GM23338 (cell line): ENCODE measurements around the gene PRRG3. TPM values are rescaled to one million over a fixed set of nuclear protein-coding genes. Genes with fewer than 3 reads are reported as not detected.

Experiments
- ATAC-seq: fragments of 200-7000 bp; cut with Tn5 transposase; 3 replicates; pipeline ENCODE4 v1.9.1; 2020
- DNase-seq: peaks from one replicate; pipeline ENCODE4 v3.0.0-alpha.2; 2015; ENCODE audit warnings: low spot score
- H2AFZ ChIP-seq: fragments of 200-600 bp; sonication (generic); 2 replicates; pipeline ENCODE4 v1.8.0; 2016; ENCODE audit warnings: antibody characterized with exemption, mild to moderate bottlenecking, moderate library complexity
- H3F3A ChIP-seq: fragments of 200-600 bp; sonication (generic); replicated peaks from 2 replicates; pipeline ENCODE4 v1.8.0; 2017; ENCODE audit warnings: antibody characterized with exemption, mixed run types, low read depth
- H3K27ac ChIP-seq: fragments of 200-600 bp; sonication (generic); 2 replicates; pipeline ENCODE4 v1.6.1; 2016; ENCODE audit warnings: low read depth
- H3K27me3 ChIP-seq: fragments of 200-600 bp; sonication (generic); 2 replicates; pipeline ENCODE4 v1.8.0; 2016; ENCODE audit warnings: mild to moderate bottlenecking, mixed run types, moderate library complexity; ENCODE audit not compliant: insufficient read depth
- H3K36me3 ChIP-seq: fragments of 200-600 bp; sonication (generic); 2 replicates; pipeline ENCODE4 v1.8.0; 2016; ENCODE audit warnings: mild to moderate bottlenecking; ENCODE audit not compliant: insufficient read depth
- H3K4me1 ChIP-seq: fragments of 200-600 bp; sonication (generic); 2 replicates; pipeline ENCODE4 v1.8.0; 2016; ENCODE audit warnings: mild to moderate bottlenecking, moderate library complexity; ENCODE audit not compliant: insufficient read depth
- H3K4me2 ChIP-seq: fragments of 200-600 bp; sonication (generic); 2 replicates; pipeline ENCODE4 v1.7.1; 2017; ENCODE audit warnings: mixed run types
- H3K4me3 ChIP-seq: fragments of 200-600 bp; sonication (generic); 2 replicates; pipeline ENCODE4 v1.6.1; 2016; ENCODE audit warnings: mixed run types
- H3K79me2 ChIP-seq: fragments of 200-600 bp; sonication (generic); replicated peaks from 2 replicates; pipeline ENCODE4 v1.8.0; 2017; ENCODE audit warnings: mild to moderate bottlenecking; ENCODE audit not compliant: insufficient read depth
- H3K9me2 ChIP-seq: fragments of 200-600 bp; sonication (generic); 2 replicates; pipeline ENCODE4 v1.8.0; 2017; ENCODE audit not compliant: insufficient read depth
- H4K20me1 ChIP-seq: fragments of 200-600 bp; sonication (generic); replicated peaks from 2 replicates; pipeline ENCODE4 v1.8.0; 2017; ENCODE audit warnings: mild to moderate bottlenecking; ENCODE audit not compliant: insufficient read depth
- H3K27ac Mint-ChIP-seq: 2 replicates; pipeline ENCODE4 v1.8.0; 2020; ENCODE audit warnings: inconsistent platforms, mild to moderate bottlenecking, moderate library complexity, mixed read lengths
- H3K27me3 Mint-ChIP-seq: 3 replicates; pipeline ENCODE4 v1.8.0; 2022; ENCODE audit warnings: low read depth, mild to moderate bottlenecking, moderate library complexity, mixed read lengths, inconsistent platforms; ENCODE audit not compliant: insufficient read depth, poor library complexity
- H3K36me3 Mint-ChIP-seq: 3 replicates; pipeline ENCODE4 v1.8.0; 2021; ENCODE audit warnings: low read depth, mild to moderate bottlenecking, inconsistent platforms, moderate library complexity, mixed read lengths
- H3K4me1 Mint-ChIP-seq: 3 replicates; pipeline ENCODE4 v1.8.0; 2020; ENCODE audit warnings: mild to moderate bottlenecking, inconsistent platforms, mixed read lengths
- H3K4me3 Mint-ChIP-seq: 3 replicates; pipeline ENCODE4 v1.8.0; 2021; ENCODE audit warnings: moderate library complexity, mild to moderate bottlenecking, inconsistent platforms, mixed read lengths
- H3K9me3 Mint-ChIP-seq: 3 replicates; pipeline ENCODE4 v1.8.0; 2020; ENCODE audit warnings: moderate library complexity, mild to moderate bottlenecking, inconsistent platforms, mixed read lengths
- CREB1 ChIP-seq: fragments of 250-450 bp; sonication (Bioruptor Pico); IDR thresholded peaks from 2 replicates; pipeline ENCODE4 v1.5.0; 2020; ENCODE audit warnings: low read depth, mild to moderate bottlenecking, moderate library complexity
- CTCF ChIP-seq, 2 experiments: fragments of 200-600 bp in 1 of 2; sonication (generic) in 1 of 2; conservative IDR thresholded peaks; 2 replicates each; pipeline versions ENCODE4 v1.5.1 to v1.6.1; 2016 to 2017; ENCODE audit warnings: antibody characterized with exemption in 2 of 2, low read depth in 2 of 2, mild to moderate bottlenecking in 2 of 2, moderate library complexity in 1 of 2
- ETS1 ChIP-seq: IDR thresholded peaks from 2 replicates; pipeline ENCODE4 v1.6.1; 2016; ENCODE audit warnings: antibody characterized with exemption
- EZH2 ChIP-seq: fragments of 200-600 bp; sonication (generic); IDR thresholded peaks from one replicate; pipeline ENCODE4 v1.8.0; 2017; ENCODE audit warnings: antibody characterized with exemption, mild to moderate bottlenecking, low read depth; ENCODE audit not compliant: unreplicated experiment
- EZH2phosphoT487 ChIP-seq: fragments of 200-600 bp; sonication (generic); IDR thresholded peaks from one replicate; pipeline ENCODE4 v1.8.1; 2018; ENCODE audit warnings: antibody characterized with exemption; ENCODE audit not compliant: unreplicated experiment
- ZNF114 ChIP-seq: fragments of 250-450 bp; sonication (Bioruptor Pico); IDR thresholded peaks from 2 replicates; pipeline ENCODE4 v1.5.0; 2020; ENCODE audit warnings: mild to moderate bottlenecking, moderate library complexity
- ZNF331 ChIP-seq: fragments of 250-450 bp; sonication (Bioruptor Pico); IDR thresholded peaks from 2 replicates; pipeline ENCODE4 v1.5.0; 2020; ENCODE audit warnings: low read depth, mild to moderate bottlenecking, moderate library complexity
- ZNF462 ChIP-seq: fragments of 250-450 bp; sonication (Bioruptor Pico); IDR thresholded peaks from 2 replicates; pipeline ENCODE4 v1.5.0; 2020; ENCODE audit warnings: mild to moderate bottlenecking, moderate library complexity
- polyA plus RNA-seq: library from polyadenylated mRNA; unstranded; fragments of >200 nt; fragmentation: Nextera tagmentation; extraction: Ambion mirVana; gene quantifications from 2 replicates; pipeline ENCODE4 v1.2.1, GENCODE V29; 2016
- total RNA-seq: library from RNA; depleted of rRNA; stranded (reverse); fragments of >200 nt; shearing (Covaris generic); gene quantifications from 2 replicates; pipeline ENCODE4 v1.2.3, GENCODE V29; 2014

Gene PRRG3
- total and polyA plus RNA-seq, 2 experiments from 2014 or later, result 5.0 to 10.6 TPM

- Histone ChIP-seq H3K4me3 (no peak overlapping the region), H3F3A (no peaks in the 10 kb centered on the region), H3K36me3 (no peaks in the 10 kb centered on the region), H3K9me2 (no peaks in the 10 kb centered on the region), H4K20me1 (no peaks in the 10 kb centered on the region), H3K4me1 (no peaks in the 10 kb centered on the region), H3K27ac (no peak overlapping the region), H3K79me2 (no peaks in the 10 kb centered on the region), H3K27me3 (no peaks in the 10 kb centered on the region), H3K4me2 (no peak overlapping the region), H2AFZ (no peak overlapping the region)
- ATAC-seq (no peak), DNase-seq (no peak)
- no peak overlapping the region for H3K4me3 Mint-ChIP-seq
- H3K9me3 Mint-ChIP-seq, result no peaks in the 10 kb centered on the region; the same call in 2 of the 3 replicates
- TF ChIP-seq ZNF331 (CRISPR knock-in tag), result no peak
- TF ChIP-seq CTCF (conservative IDR thresholded peaks at IDR 0.05; ENCODE audit: low read depth in 2 of 2), result no peak
- no peak for TF ChIP-seq ZNF114 (CRISPR knock-in tag)
- no peak for TF ChIP-seq ETS1
- TF ChIP-seq EZH2, result no peak
- no peak for TF ChIP-seq EZH2phosphoT487
- TF ChIP-seq ZNF462 (CRISPR knock-in tag), result no peak
- TF ChIP-seq CREB1 (CRISPR knock-in tag), result no peak
- H3K4me1 Mint-ChIP-seq, result no peaks in the 10 kb centered on the region
- no peaks in the 10 kb centered on the region for H3K36me3 Mint-ChIP-seq
- no peak overlapping the region for H3K27ac Mint-ChIP-seq
- H3K27me3 Mint-ChIP-seq, result peaks cover 4% of the 10 kb centered on the region
These were observed 42.2 kb downstream of the PRRG3 start for GRCh38 chrX:151737494-151737893.
